ENCODE data around the gene MAML3.
A peak's percentile ranks its signal among the peaks of the same experiment; 100 is the strongest.

MAML3 gene

GRCh38 chr4:140031061-140031460 is 122.9 kb downstream of the MAML3 start:
- no peak for FAIRE-seq
- TF ChIP-seq POLR2AphosphoS5 (IDR thresholded peaks at IDR 0.05; ENCODE audit: low read depth, low read length) (no peak), SPI1 (IDR thresholded peaks at IDR 0.05; ENCODE audit: low read depth, low read length) (no peak), POU2F2 (IDR thresholded peaks at IDR 0.05; ENCODE audit: low read depth, low read length) (no peak), PAX5 (IDR thresholded peaks at IDR 0.05; ENCODE audit: insufficient read depth, low read length, severe bottlenecking) (no peak), POLR2A (IDR thresholded peaks at IDR 0.05; ENCODE audit: low read depth, low read length) (no peak), TAF1 (IDR thresholded peaks at IDR 0.05; ENCODE audit: low read depth, low read length) (no peak)
- no peak for DNase-seq (ENCODE audit: insufficient read length, low spot score)

- DNase-seq (ENCODE audit: insufficient read length, low spot score) (no peak), FAIRE-seq (no peak)
- no peak for TF ChIP-seq SPI1 (IDR thresholded peaks at IDR 0.05; ENCODE audit: low read depth, low read length)
Observed at GRCh38 chr4:140028676-140029517, 125.1 kb downstream of the MAML3 start.

GRCh38 chr4:140028101-140028500 is 125.9 kb downstream of the MAML3 start:
- FAIRE-seq (no peak), DNase-seq (ENCODE audit: insufficient read length, low spot score) (no peak)
- TF ChIP-seq POLR2AphosphoS5 (IDR thresholded peaks at IDR 0.05; ENCODE audit: low read depth, low read length) (no peak), PAX5 (IDR thresholded peaks at IDR 0.05; ENCODE audit: insufficient read depth, low read length, severe bottlenecking) (no peak), SPI1 (IDR thresholded peaks at IDR 0.05; ENCODE audit: low read depth, low read length) (no peak), POU2F2 (IDR thresholded peaks at IDR 0.05; ENCODE audit: low read depth, low read length) (no peak), POLR2A (IDR thresholded peaks at IDR 0.05; ENCODE audit: low read depth, low read length) (no peak)

DNA sequence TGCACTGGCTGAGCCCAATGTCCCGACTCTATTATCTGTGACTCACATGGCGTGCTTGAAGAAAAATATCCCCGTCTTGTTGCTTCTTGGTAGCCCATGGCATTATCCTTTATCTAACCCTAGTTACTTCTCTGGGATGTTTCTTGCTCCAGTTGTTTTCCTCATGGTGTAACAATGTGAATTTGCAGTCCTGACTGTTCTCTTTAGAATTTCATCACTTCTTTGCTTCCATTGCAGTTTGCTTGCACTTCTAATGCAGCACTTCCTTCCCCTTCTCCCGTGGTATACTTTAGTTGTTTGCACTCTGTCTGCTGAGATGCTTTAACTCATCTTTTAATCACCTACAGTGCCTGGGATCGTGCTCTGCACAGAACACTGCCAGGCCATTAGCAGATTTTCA is 126.9 kb downstream of the MAML3 start:
- no peak for FAIRE-seq
- no peak for TF ChIP-seq POLR2A (IDR thresholded peaks at IDR 0.05; ENCODE audit: low read depth, low read length)
- no peak for TF ChIP-seq PAX5 (IDR thresholded peaks at IDR 0.05; ENCODE audit: insufficient read depth, low read length, severe bottlenecking)
- TF ChIP-seq POU2F2 (IDR thresholded peaks at IDR 0.05; ENCODE audit: low read depth, low read length), result no peak
- no peak for TF ChIP-seq TAF1 (IDR thresholded peaks at IDR 0.05; ENCODE audit: low read depth, low read length)
- TF ChIP-seq SPI1 (IDR thresholded peaks at IDR 0.05; ENCODE audit: low read depth, low read length), result no peak
- TF ChIP-seq POLR2AphosphoS5 (IDR thresholded peaks at IDR 0.05; ENCODE audit: low read depth, low read length), result no peak

DNA sequence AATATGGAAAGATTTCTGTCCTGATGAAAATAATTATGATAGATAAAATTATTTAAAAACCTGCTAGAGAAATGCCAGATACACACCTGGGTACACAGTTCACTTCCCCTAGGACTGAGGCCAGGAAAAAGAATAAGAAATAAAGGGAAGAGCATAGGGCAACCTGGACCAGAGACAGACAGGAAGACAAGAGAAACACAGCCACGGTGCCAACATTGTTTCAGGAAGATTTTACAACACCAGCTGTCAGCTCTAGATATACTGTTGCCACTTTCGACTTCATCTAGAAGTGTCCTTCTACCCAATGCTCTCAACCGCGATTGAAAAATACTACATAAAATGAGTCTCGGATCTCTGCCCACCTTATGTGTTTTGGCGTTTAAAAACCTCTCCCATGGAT is 128.5 kb downstream of the MAML3 start:
- FAIRE-seq (no peak), DNase-seq (ENCODE audit: insufficient read length, low spot score) (no peak)
- no peak for TF ChIP-seq TAF1 (IDR thresholded peaks at IDR 0.05; ENCODE audit: low read depth, low read length)
- no peak for TF ChIP-seq PAX5 (IDR thresholded peaks at IDR 0.05; ENCODE audit: insufficient read depth, low read length, severe bottlenecking)
- no peak for TF ChIP-seq POU2F2 (IDR thresholded peaks at IDR 0.05; ENCODE audit: low read depth, low read length)
- no peak for TF ChIP-seq POLR2A (IDR thresholded peaks at IDR 0.05; ENCODE audit: low read depth, low read length)
- TF ChIP-seq POLR2AphosphoS5 (IDR thresholded peaks at IDR 0.05; ENCODE audit: low read depth, low read length), result no peak
- no peak for TF ChIP-seq SPI1 (IDR thresholded peaks at IDR 0.05; ENCODE audit: low read depth, low read length)

More for the DNA sequence above, 126.9 kb downstream of the MAML3 start:
- no peak for DNase-seq (ENCODE audit: insufficient read length, low spot score)

DNA sequence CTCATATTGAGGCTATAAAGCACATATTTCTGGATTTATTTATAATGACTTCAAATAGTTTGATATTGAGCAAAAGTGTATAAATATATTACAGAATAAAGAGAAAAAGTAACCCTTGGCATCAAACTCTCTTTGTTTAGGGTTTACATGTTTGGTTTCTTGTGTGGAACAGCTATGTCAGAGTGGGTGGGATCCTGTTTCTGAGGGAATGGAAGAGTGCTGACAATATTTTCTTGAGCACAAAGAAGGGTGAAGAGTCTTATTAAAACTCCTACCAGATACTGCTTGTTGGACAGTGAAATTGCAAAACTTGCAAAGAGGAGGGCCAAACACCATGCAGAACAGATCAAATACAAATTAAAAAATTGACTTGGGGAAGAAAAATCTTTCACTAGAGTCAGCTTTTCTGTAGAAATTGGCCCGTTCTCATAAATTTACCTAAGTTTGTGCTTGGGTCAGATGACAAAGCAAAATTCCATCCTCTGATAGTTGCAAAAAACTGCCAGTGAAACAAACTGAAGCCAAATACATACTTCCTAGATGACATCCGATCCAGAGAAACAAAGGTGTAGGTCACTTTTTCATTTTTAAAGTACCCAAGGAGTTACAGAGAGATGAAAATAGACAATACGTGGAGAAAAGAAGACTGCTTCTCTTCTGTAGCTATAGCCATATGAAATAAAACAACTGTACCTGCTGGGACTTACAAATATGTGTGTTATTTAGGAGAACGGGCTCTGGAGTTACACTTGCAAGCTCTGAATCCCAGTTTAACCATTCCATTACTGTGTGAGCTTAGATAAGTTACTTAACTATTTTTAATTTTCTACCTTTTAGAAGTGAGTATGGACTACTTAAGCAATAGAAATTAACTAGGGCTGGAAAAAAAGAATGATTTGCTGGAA is 133.3 kb downstream of the MAML3 start:
- FAIRE-seq (no peak), DNase-seq (ENCODE audit: insufficient read length, low spot score) (no peak)
- TF ChIP-seq SPI1 (IDR thresholded peaks at IDR 0.05; ENCODE audit: low read depth, low read length) (no peak), TAF1 (IDR thresholded peaks at IDR 0.05; ENCODE audit: low read depth, low read length) (no peak), PAX5 (IDR thresholded peaks at IDR 0.05; ENCODE audit: insufficient read depth, low read length, severe bottlenecking) (no peak), POLR2AphosphoS5 (IDR thresholded peaks at IDR 0.05; ENCODE audit: low read depth, low read length) (no peak), POLR2A (IDR thresholded peaks at IDR 0.05; ENCODE audit: low read depth, low read length) (no peak), POU2F2 (IDR thresholded peaks at IDR 0.05; ENCODE audit: low read depth, low read length) (no peak)

- TF ChIP-seq PAX5 (IDR thresholded peaks at IDR 0.05; ENCODE audit: insufficient read depth, low read length, severe bottlenecking) (no peak), SPI1 (IDR thresholded peaks at IDR 0.05; ENCODE audit: low read depth, low read length) (no peak), POLR2AphosphoS5 (IDR thresholded peaks at IDR 0.05; ENCODE audit: low read depth, low read length) (no peak), POLR2A (IDR thresholded peaks at IDR 0.05; ENCODE audit: low read depth, low read length) (no peak), TAF1 (IDR thresholded peaks at IDR 0.05; ENCODE audit: low read depth, low read length) (no peak), POU2F2 (IDR thresholded peaks at IDR 0.05; ENCODE audit: low read depth, low read length) (no peak)
- FAIRE-seq (no peak), DNase-seq (ENCODE audit: insufficient read length, low spot score) (no peak)
Observed at GRCh38 chr4:140019619-140020347, 134.2 kb downstream of the MAML3 start.

- TF ChIP-seq POLR2A (IDR thresholded peaks at IDR 0.05; ENCODE audit: low read depth, low read length), result no peak
- no peak for TF ChIP-seq POU2F2 (IDR thresholded peaks at IDR 0.05; ENCODE audit: low read depth, low read length)
- TF ChIP-seq POLR2AphosphoS5 (IDR thresholded peaks at IDR 0.05; ENCODE audit: low read depth, low read length), result no peak
- TF ChIP-seq SPI1 (IDR thresholded peaks at IDR 0.05; ENCODE audit: low read depth, low read length), result peak; percentile 78
- no peak for TF ChIP-seq TAF1 (IDR thresholded peaks at IDR 0.05; ENCODE audit: low read depth, low read length)
- TF ChIP-seq PAX5 (IDR thresholded peaks at IDR 0.05; ENCODE audit: insufficient read depth, low read length, severe bottlenecking), result no peak
- DNase-seq (ENCODE audit: insufficient read length, low spot score) (no peak), FAIRE-seq (peak; percentile 43)
Observed at GRCh38 chr4:140018931-140019618, 134.9 kb downstream of the MAML3 start.

Data from GM12891 (cell line).